NB4 (cell line): ENCODE data around the gene UNC5B.

ENCODE experiments used
- DNase-seq: peaks from one replicate; pipeline ENCODE4 v3.0.0; 2010; ENCODE audit warnings: low read depth
- H3K4me3 ChIP-seq: one replicate; pipeline ENCODE4 v1.5.1; 2011; ENCODE audit warnings: mild to moderate bottlenecking, low read depth, low read length, moderate library complexity
- CTCF ChIP-seq: IDR thresholded peaks from one replicate; pipeline ENCODE4 v1.5.1; 2012; ENCODE audit warnings: low read depth, low read length
- MAX ChIP-seq: IDR thresholded peaks from 2 replicates; pipeline ENCODE4 v1.6.1; 2011; ENCODE audit warnings: low read depth, low read length
- MYC ChIP-seq: IDR thresholded peaks from 2 replicates; pipeline ENCODE4 v1.6.1; 2011; ENCODE audit warnings: low read depth, low read length
- POLR2A ChIP-seq: IDR thresholded peaks from 2 replicates; pipeline ENCODE4 v1.6.1; 2011; ENCODE audit warnings: mild to moderate bottlenecking; ENCODE audit not compliant: insufficient read length; ENCODE audit errors: extremely low read depth

UNC5B gene

GRCh38 chr10:71209731-71210541 lies 2.4 kb upstream of the UNC5B start:
- no peak for TF ChIP-seq CTCF
- no peak overlapping the region for H3K4me3 ChIP-seq
- no peak for DNase-seq

- TF ChIP-seq MYC (no peak), CTCF (no peak), POLR2A (no peak), MAX (no peak)
- no peak for DNase-seq
- H3K4me3 ChIP-seq = no peak overlapping the region
Measured at GRCh38 chr10:71210542-71210871, 1.9 kb upstream of the UNC5B start.

GRCh38 chr10:71211053-71211452 lies 1.3 kb upstream of the UNC5B start:
- TF ChIP-seq CTCF = no peak
- no peak for TF ChIP-seq POLR2A
- no peak for TF ChIP-seq MAX
- no peak for TF ChIP-seq MYC
- no peak for DNase-seq
- H3K4me3 ChIP-seq = no peak overlapping the region

GRCh38 chr10:71211775-71212317 lies 524 bp upstream of the UNC5B start:
- no peak overlapping the region for H3K4me3 ChIP-seq
- no peak for DNase-seq
- TF ChIP-seq MAX = no peak
- TF ChIP-seq CTCF = no peak
- TF ChIP-seq POLR2A = no peak

- H3K4me3 ChIP-seq = no peak overlapping the region
- no peak for TF ChIP-seq CTCF
- no peak for TF ChIP-seq POLR2A
- no peak for TF ChIP-seq MYC
- no peak for TF ChIP-seq MAX
- peak; percentile 51 for DNase-seq
Measured at GRCh38 chr10:71213127-71213621, 804 bp downstream of the UNC5B start.
